HG03520 (cell line): ENCODE data around the gene ITIH4.

Experiments
- ATAC-seq: cut with Tn5 transposase; IDR thresholded peaks from one replicate; pipeline ENCODE4 v1.9.1; 2021; ENCODE audit warnings: mild to moderate bottlenecking, moderate library complexity; ENCODE audit not compliant: unreplicated experiment

Gene ITIH4

DNA sequence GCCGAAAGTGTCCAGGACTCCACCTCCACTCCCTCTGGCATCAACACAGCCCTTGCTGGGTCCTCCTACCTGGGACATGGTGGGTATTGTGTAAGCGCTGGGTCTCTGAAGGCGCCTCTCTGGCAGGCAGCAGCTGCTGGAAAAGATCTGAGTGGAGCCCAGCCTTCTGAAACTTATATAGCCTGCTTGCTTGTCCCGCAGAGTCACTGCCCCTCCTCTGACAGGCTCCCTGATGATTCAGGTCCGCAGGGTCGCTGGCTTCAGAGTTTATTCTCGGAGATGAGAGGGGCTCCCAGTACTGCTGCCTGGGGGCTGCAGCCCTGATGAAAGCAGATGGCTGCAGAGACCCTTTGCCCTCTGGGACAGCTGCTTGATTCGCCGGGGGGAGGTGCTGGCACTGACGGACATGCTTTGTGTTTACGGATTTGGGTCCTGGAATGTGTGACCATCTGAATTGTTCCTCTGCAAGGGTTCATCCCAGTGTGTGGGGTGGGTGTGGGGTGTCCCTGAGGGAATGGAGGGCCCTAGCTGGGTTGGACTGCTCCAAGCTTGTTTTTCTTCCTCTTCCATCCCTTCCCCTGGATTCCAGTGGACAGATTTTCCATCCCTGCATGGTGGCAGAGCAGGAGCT lies 4.5 kb upstream of the ITIH4 start, which contains the start of gene MUSTN1:
Gene MUSTN1 (minus strand): TSS at position 149 of the 631 bp plus-strand sequence. CDS start 71 bp downstream, at position 78.
- no peak for ATAC-seq

- no peak for ATAC-seq
Observed at GRCh38 chr3:52833202-52833601, 2.7 kb upstream of the ITIH4 start.

GRCh38 chr3:52831500-52832301 lies 1.2 kb upstream of the ITIH4 start:
- no peak for ATAC-seq

DNA sequence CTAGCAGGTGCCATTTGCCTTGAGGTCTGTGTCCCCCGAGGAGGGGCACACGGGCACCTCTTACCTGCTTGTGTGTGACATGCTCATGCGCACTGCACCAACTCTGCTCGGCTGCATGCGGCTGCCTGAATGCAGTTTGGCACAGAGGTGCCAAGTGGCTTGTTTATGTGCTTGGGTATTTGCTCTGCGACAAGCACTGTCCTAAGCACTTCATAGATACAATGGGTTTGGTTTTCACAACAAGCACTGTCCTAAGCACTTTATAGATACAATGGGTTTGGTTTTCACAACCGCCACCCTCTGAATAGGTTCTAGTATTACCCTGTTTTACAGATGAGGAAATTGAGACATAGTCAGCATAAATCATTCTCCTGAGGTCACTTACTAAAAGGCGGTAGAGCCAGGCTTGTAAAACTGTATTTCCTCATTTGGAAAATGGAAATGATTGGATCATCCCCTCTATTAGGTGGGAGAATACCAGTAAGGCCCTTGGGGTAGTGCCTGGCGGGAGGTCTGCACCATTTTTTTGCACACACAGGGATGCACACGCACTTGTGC lies 487 bp downstream of the ITIH4 start:
- no peak for ATAC-seq

DNA sequence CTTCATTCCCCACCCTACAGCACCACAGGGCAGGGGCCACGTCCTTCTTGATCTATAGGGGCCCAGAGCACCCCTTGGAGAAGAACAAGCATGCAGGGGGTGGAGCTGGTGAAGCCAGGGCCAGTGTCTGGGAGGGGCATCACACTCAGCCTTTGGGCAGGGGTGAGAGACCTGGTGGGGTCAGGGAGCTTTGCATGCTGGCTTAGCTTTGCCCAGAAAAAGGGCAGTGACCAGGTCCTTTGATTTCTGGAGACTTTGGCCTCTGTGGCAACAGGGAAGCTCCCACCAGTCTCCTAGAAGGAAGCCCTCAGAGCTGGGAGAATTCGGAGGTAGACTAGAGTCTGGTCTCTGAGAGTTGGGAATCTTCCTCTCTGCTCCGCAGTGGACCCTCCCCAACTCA lies 990 bp downstream of the ITIH4 start:
- no peak for ATAC-seq

DNA sequence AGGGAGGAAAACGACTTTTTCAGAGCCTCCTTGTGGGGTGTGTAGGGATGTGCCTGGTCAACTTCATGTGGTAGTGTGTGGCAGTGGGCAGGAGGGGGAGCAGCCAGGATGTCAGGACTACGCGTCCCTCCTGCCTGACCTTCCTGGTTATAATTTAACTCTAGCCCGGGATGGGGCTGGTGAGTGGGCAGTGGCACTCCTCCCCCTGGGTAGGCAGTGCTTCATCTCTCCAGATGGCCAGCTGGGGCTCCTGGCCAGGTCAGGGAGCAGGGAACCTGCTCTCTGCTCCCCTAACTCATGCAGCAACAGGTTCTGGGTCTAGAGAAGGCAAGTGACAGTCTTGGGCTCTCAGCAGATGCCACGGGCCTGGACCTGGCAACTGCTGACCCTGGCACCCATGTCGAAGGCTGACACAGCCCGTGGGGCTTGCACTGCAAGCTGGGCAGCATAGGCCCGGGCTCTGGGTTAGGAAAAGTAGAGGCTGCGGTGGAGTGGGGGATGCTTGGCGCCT lies 2.6 kb downstream of the ITIH4 start:
- no peak for ATAC-seq

- no peak for ATAC-seq
Observed at GRCh38 chr3:52827441-52827840, 3.0 kb downstream of the ITIH4 start.

DNA sequence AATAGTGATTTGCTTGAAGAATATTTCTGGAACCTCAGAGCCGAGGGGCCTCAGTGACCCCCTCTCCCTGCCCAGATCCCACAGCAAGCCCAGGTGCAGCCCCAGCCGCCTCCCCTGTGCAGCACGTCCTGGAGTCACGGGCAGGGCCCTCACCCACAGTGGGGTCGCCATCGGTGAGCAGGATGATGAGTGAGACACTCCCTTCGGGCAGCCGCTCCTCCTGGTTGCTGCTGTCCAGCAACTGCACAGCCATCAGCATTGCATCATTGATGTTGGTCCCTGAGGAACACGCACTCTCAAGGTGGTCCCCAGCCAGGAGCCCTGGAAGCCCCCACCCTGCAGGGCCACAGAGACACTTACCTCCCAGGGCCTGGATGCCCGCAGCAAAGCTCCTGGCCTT lies 6.4 kb downstream of the ITIH4 start:
- no peak for ATAC-seq

GRCh38 chr3:52822363-52822762 lies 8.1 kb downstream of the ITIH4 start:
- ATAC-seq = no peak

- ATAC-seq = no peak
Observed at GRCh38 chr3:52820736-52821135, 9.7 kb downstream of the ITIH4 start.

DNA sequence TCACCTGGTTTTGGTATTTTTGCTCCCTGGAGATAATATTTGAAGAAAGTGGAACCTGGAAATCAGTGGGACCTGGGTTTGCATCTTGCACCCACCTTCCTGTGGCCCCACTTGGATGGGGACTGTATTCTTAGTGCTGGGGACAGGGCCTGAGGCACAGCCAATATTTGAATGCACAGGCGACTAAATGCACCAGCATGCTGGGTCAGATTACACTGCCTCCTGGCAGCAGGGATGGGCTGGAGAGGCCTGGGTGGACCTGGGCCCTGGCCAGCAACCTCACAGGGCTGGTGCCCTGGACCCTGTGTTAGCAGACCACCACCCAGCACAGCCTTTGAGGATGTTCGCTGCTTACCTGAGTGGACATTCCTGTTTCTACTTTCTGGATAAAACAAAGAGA lies 10.5 kb downstream of the ITIH4 start:
- no peak for ATAC-seq

GRCh38 chr3:52817860-52818259 lies 12.6 kb downstream of the ITIH4 start:
- no peak for ATAC-seq

DNA sequence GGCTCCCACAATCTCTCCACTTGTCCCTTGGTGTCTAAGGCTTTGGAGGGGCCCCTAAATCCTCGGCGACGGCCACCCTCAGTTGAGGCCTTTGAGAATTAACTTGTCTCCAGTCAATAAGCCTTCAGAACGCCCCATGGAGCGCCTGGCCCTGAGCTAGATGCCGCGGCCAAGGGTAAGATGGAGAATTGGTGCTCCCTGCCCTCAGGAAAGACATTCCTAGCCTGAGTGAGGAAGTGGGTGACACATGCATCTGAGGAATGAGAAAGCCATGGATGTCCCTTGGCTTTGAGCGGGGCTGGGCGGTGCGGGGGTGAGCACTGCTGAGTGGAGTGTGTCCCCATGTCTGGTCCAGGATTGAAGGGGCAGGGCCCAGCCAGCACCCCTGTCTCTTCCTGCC lies 13.3 kb downstream of the ITIH4 start:
- no peak for ATAC-seq

DNA sequence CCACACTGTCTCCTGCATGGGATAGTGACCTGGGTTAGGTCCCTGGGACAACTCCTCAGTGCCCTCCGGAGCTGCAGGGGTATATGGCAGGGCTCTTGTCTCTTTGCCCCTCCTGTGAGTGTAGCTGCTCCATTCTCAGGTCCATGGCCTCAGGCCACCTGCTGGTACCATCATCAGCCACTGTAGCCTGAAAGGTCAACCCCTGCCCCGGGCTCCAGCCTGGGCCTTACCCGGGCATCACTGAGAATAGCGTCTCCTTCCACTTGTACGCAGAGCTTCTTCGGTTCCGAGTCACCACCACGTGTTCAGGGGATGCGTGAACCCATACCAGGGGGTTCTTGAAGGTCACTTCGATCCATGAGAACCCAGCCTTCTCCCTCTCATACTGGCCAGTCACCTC lies 13.8 kb downstream of the ITIH4 start:
- no peak for ATAC-seq

GRCh38 chr3:52816199-52816598 lies 14.3 kb downstream of the ITIH4 start:
- no peak for ATAC-seq

- ATAC-seq = no peak
Observed at GRCh38 chr3:52813810-52814209, 16.7 kb downstream of the ITIH4 start.

GRCh38 chr3:52811452-52812011 lies 18.9 kb downstream of the ITIH4 start:
- no peak for ATAC-seq

- no peak for ATAC-seq
Observed at GRCh38 chr3:52810923-52811322, 19.5 kb downstream of the ITIH4 start.

GRCh38 chr3:52809662-52810377 lies 20.7 kb downstream of the ITIH4 start:
- ATAC-seq = no peak

DNA sequence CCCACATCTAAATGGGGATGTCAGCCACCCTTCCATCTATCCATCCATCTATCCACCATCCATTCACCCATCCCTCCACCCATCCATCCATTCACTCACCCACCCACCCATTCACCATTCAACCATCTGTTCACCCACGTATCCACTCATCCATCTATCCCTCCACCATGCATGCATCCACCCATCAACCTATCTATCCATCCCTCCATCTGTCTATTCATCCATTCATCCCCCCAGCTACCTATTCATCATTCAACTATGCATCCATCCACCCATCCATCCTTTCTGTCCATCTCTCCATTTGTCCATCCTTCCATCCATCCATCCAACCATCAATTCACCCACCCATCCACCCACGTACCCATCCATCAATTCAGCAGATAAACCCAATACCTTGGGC lies 21.3 kb downstream of the ITIH4 start:
- no peak for ATAC-seq
